ENCODE measurements around the gene PEX6.

The PEX6 gene, protein sequence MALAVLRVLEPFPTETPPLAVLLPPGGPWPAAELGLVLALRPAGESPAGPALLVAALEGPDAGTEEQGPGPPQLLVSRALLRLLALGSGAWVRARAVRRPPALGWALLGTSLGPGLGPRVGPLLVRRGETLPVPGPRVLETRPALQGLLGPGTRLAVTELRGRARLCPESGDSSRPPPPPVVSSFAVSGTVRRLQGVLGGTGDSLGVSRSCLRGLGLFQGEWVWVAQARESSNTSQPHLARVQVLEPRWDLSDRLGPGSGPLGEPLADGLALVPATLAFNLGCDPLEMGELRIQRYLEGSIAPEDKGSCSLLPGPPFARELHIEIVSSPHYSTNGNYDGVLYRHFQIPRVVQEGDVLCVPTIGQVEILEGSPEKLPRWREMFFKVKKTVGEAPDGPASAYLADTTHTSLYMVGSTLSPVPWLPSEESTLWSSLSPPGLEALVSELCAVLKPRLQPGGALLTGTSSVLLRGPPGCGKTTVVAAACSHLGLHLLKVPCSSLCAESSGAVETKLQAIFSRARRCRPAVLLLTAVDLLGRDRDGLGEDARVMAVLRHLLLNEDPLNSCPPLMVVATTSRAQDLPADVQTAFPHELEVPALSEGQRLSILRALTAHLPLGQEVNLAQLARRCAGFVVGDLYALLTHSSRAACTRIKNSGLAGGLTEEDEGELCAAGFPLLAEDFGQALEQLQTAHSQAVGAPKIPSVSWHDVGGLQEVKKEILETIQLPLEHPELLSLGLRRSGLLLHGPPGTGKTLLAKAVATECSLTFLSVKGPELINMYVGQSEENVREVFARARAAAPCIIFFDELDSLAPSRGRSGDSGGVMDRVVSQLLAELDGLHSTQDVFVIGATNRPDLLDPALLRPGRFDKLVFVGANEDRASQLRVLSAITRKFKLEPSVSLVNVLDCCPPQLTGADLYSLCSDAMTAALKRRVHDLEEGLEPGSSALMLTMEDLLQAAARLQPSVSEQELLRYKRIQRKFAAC

DNA sequence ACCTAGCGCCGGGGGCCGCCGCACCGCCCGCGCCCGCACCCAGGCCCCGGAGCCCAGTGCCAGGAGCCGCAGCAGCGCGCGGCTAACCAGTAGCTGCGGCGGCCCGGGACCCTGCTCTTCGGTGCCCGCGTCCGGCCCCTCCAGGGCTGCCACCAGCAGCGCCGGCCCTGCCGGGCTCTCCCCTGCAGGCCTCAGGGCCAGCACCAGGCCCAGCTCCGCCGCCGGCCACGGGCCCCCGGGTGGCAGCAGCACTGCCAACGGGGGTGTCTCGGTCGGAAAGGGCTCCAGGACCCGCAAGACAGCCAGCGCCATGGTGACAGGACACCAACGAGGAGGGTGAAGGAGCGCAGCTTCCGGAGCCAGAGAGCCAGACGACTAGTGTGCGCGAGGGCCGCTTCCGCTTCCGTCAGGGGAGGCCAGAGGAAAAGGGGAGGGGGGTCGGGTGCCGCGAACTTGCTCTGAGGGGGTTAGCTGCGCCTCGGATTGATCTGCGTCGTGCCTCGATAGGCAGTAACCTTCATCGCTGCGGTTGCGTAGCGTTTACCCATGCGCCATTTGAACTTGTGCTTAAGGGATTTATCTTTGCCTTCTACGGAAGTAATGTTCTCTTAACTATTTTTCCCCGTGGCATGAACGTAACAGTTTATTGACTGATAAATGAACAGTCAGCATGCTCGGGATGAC, at the start of gene PEX6:
PEX6 (minus strand) TSS at position 343 of the 684 bp plus-strand sequence; CDS start at position 312, 31 bp downstream.
- Mint-ChIP-seq H3K4me3 (peak within 1 kb of the TSS; percentile 89), H3K9me3 (no peaks in the 10 kb centered on the region), H3K27ac (ENCODE audit: low read depth) (peak within 1 kb of the TSS; percentile 93), H3K27me3 (no peaks in the 10 kb centered on the region), H3K36me3 (ENCODE audit: insufficient read depth) (peaks cover 16% of the 10 kb centered on the region), H3K4me1 (peaks cover 42% of the 10 kb centered on the region)
- peak; percentile 98 for ATAC-seq (replicated peaks; ENCODE audit: extremely low read depth, poor library complexity, severe bottlenecking)
- peak; percentile 82 to 86 for DNase-seq (ENCODE audit: low spot score in 2 of 2)

DNA sequence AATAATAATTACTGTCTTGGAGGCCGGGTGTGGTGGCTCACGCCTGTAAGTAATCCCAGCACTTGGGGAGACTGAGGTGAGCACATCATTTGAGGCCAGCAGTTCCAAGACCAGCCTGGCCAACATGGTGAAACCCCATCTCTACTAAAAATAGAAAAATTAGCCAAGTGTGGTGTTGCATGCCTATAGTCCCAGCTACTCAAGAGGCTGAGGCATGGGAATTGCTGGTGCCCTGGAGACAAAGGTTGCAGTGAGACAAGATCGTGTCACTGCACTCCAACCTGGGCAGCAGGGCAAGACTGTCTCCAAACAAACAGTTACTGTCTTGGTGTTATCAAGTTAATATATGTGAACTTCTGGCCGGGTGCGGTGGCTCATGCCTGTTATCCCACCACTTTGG, 47.4 kb upstream of the PEX6 start:
- no peaks in the 10 kb centered on the region for H3K27me3 Mint-ChIP-seq
- no peak for DNase-seq (ENCODE audit: low spot score in 2 of 2)

GRCh38 chr6:43024436-43024835, 45.5 kb upstream of the PEX6 start:
- Mint-ChIP-seq H3K27ac (ENCODE audit: low read depth) (peak overlapping the region; percentile 24), H3K4me1 (peaks cover 30% of the 10 kb centered on the region), H3K9me3 (no peaks in the 10 kb centered on the region), H3K27me3 (no peaks in the 10 kb centered on the region), H3K36me3 (ENCODE audit: insufficient read depth) (peaks cover 47% of the 10 kb centered on the region), H3K4me3 (no peak overlapping the region)
- DNase-seq (ENCODE audit: low spot score in 2 of 2) (no peak), ATAC-seq (replicated peaks; ENCODE audit: extremely low read depth, poor library complexity, severe bottlenecking) (no peak)

More for the DNA sequence above, 47.4 kb upstream of the PEX6 start:
- no peak for ATAC-seq (replicated peaks; ENCODE audit: extremely low read depth, poor library complexity, severe bottlenecking)
- Mint-ChIP-seq H3K27ac (ENCODE audit: low read depth) (peak overlapping the region; percentile 26), H3K36me3 (ENCODE audit: insufficient read depth) (peaks cover 63% of the 10 kb centered on the region), H3K4me3 (no peak overlapping the region), H3K9me3 (no peaks in the 10 kb centered on the region), H3K4me1 (peaks cover 30% of the 10 kb centered on the region)

GRCh38 chr6:43021270-43022047, 42.5 kb upstream of the PEX6 start, which contains the start of gene RRP36:
TSS of gene RRP36 (plus strand) at chr6:43021623. CDS start at chr6:43021655, 32 bp downstream.
- ATAC-seq (replicated peaks; ENCODE audit: extremely low read depth, poor library complexity, severe bottlenecking) = peak; percentile 78
- peaks cover 21% of the 10 kb centered on the region for H3K4me1 Mint-ChIP-seq
- no peaks in the 10 kb centered on the region for H3K9me3 Mint-ChIP-seq
- DNase-seq (ENCODE audit: low spot score in 2 of 2) = peak; percentile 28 to 31
- H3K36me3 Mint-ChIP-seq (ENCODE audit: insufficient read depth) = peaks cover 28% of the 10 kb centered on the region
- peak within 1 kb of the TSS; percentile 89 for H3K4me3 Mint-ChIP-seq
- no peaks in the 10 kb centered on the region for H3K27me3 Mint-ChIP-seq
- H3K27ac Mint-ChIP-seq (ENCODE audit: low read depth) = peak within 1 kb of the TSS; percentile 58

DNA sequence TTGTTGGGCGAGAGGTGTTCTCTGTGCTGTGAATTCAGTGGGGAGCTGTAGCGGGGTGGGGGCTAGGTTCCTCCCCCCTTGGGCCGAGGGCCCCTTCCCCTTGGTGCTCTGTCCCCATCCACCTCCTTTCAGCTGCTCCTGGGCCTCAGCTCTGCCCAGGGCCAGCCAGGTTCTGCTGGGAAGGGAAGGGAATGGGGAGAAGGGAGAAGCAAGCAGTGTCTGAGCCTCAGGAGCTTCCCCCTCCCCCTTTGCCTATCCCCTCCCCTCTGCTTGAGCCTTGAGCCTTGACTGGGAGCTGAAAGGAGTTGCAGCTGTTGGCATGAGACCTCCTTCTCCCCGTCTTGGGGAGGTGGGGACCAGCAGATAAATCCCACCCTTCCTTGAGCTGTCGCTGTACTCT, 41.9 kb upstream of the PEX6 start:
- ATAC-seq (replicated peaks; ENCODE audit: extremely low read depth, poor library complexity, severe bottlenecking) = no peak
- no peaks in the 10 kb centered on the region for H3K9me3 Mint-ChIP-seq
- H3K4me3 Mint-ChIP-seq = peak overlapping the region; percentile 89
- H3K27me3 Mint-ChIP-seq = no peaks in the 10 kb centered on the region
- peaks cover 26% of the 10 kb centered on the region for H3K4me1 Mint-ChIP-seq
- H3K36me3 Mint-ChIP-seq (ENCODE audit: insufficient read depth) = peaks cover 24% of the 10 kb centered on the region
- no peak overlapping the region for H3K27ac Mint-ChIP-seq (ENCODE audit: low read depth)
- DNase-seq (ENCODE audit: low spot score in 2 of 2) = no peak

GRCh38 chr6:43020052-43020705, 41.2 kb upstream of the PEX6 start:
- Mint-ChIP-seq H3K36me3 (ENCODE audit: insufficient read depth) (peaks cover 18% of the 10 kb centered on the region), H3K4me1 (peaks cover 27% of the 10 kb centered on the region), H3K9me3 (no peaks in the 10 kb centered on the region), H3K27me3 (no peaks in the 10 kb centered on the region), H3K27ac (ENCODE audit: low read depth) (no peak overlapping the region), H3K4me3 (peak overlapping the region; percentile 45)
- DNase-seq (ENCODE audit: low spot score in 2 of 2) (no peak), ATAC-seq (replicated peaks; ENCODE audit: extremely low read depth, poor library complexity, severe bottlenecking) (no peak)

DNA sequence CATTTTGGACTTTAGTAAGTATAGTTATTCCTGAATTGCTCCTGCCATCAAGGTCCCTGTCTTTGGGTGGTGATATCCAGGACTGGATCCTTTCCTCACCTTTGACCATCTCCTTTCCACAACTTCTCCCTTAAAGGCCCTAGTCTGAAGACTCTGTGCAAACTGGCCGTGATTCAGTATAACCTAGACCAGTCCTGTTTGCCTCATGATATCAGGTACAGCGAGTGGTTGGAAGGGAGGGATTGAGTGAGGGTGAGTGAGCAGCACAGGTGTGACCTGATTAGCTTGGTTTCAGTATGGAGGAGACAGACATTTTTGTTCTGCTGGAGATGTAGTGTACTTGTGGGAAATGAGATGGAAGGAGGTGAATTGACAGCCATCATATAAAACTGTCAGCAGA, 40.2 kb upstream of the PEX6 start:
- ATAC-seq (replicated peaks; ENCODE audit: extremely low read depth, poor library complexity, severe bottlenecking) (no peak), DNase-seq (ENCODE audit: low spot score in 2 of 2) (no peak)
- Mint-ChIP-seq H3K4me3 (peak overlapping the region; percentile 5), H3K4me1 (peaks cover 29% of the 10 kb centered on the region), H3K36me3 (ENCODE audit: insufficient read depth) (peaks cover 10% of the 10 kb centered on the region), H3K27ac (ENCODE audit: low read depth) (no peak overlapping the region), H3K9me3 (no peaks in the 10 kb centered on the region), H3K27me3 (no peaks in the 10 kb centered on the region)

DNA sequence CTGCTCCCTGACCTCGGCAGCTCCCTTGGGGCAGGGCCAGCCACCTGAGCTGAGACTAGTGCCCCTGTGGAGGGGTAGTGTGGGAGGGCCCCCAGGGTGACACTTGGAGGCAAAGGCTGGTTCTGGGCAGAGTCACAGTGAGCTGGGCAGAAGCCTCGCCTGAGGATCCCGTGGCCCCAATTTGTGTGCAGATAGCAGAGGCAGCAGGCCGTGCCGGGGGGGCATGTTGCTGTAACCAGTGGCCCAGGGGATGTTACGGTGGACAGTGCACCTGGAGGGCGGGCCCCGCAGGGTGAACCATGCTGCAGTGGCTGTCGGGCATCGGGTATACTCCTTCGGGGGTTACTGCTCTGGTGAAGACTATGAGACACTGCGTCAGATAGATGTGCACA, 38.0 kb upstream of the PEX6 start:
- peaks cover 8% of the 10 kb centered on the region for H3K36me3 Mint-ChIP-seq (ENCODE audit: insufficient read depth)
- H3K27ac Mint-ChIP-seq (ENCODE audit: low read depth) = no peak overlapping the region
- no peaks in the 10 kb centered on the region for H3K27me3 Mint-ChIP-seq
- H3K4me1 Mint-ChIP-seq = peaks cover 42% of the 10 kb centered on the region
- H3K9me3 Mint-ChIP-seq = no peaks in the 10 kb centered on the region
- no peak overlapping the region for H3K4me3 Mint-ChIP-seq
- no peak for ATAC-seq (replicated peaks; ENCODE audit: extremely low read depth, poor library complexity, severe bottlenecking)
- DNase-seq (ENCODE audit: low spot score in 2 of 2) = no peak

- H3K27ac Mint-ChIP-seq (ENCODE audit: low read depth) = no peak overlapping the region
- H3K4me1 Mint-ChIP-seq = peaks cover 43% of the 10 kb centered on the region
- H3K27me3 Mint-ChIP-seq = no peaks in the 10 kb centered on the region
- DNase-seq (ENCODE audit: low spot score in 2 of 2) (no peak), ATAC-seq (replicated peaks; ENCODE audit: extremely low read depth, poor library complexity, severe bottlenecking) (no peak)
- peaks cover 12% of the 10 kb centered on the region for H3K36me3 Mint-ChIP-seq (ENCODE audit: insufficient read depth)
- H3K9me3 Mint-ChIP-seq = no peaks in the 10 kb centered on the region
- H3K4me3 Mint-ChIP-seq = peak overlapping the region; percentile 89
Observed at GRCh38 chr6:43016176-43016942, 37.4 kb upstream of the PEX6 start.

- H3K4me1 Mint-ChIP-seq = peaks cover 45% of the 10 kb centered on the region
- H3K9me3 Mint-ChIP-seq = no peaks in the 10 kb centered on the region
- H3K4me3 Mint-ChIP-seq = peak overlapping the region; percentile 89
- DNase-seq (ENCODE audit: low spot score in 2 of 2) = no peak
- peak overlapping the region; percentile 92 for H3K27ac Mint-ChIP-seq (ENCODE audit: low read depth)
- ATAC-seq (replicated peaks; ENCODE audit: extremely low read depth, poor library complexity, severe bottlenecking) = no peak
- H3K36me3 Mint-ChIP-seq (ENCODE audit: insufficient read depth) = peaks cover 12% of the 10 kb centered on the region
- no peaks in the 10 kb centered on the region for H3K27me3 Mint-ChIP-seq
Observed at GRCh38 chr6:43014434-43014909, 35.5 kb upstream of the PEX6 start.

All from central memory CD8-positive, alpha-beta T cell (primary cell).